ENCODE measurements around the gene TOM1L2. TPM values are rescaled to one million over a fixed set of nuclear protein-coding genes. Genes with fewer than 3 reads are reported as not detected.

Gene TOM1L2
- total RNA-seq, 1 experiment from 2014 or later: 24.1 TPM

GRCh38 chr17:17934214-17934613 is 38.0 kb downstream of the TOM1L2 start (continued):
- TF ChIP-seq CEBPB (IDR thresholded peaks at IDR 0.05; ENCODE audit: low read depth): no peak

DNA sequence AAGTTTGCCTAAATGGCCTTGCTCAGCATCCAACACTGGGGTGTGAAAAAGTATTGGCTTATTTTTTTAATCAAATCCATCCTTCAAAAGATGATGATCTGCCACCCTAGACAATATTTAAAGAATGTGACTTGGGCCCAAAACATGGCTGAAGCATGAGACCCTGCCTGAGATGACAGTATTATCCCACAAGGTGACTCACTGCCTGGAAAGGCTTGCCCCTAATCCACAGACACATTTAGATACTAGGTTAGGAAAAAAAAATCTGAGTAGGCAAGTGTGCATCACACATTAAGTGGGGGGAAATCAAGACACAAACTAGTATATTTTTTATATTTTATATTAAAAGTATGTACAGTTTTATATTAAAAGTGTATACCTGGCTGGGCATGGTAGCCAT is 38.4 kb downstream of the TOM1L2 start:
- H3K27ac ChIP-seq (ENCODE audit: low read depth, low read length): no peak overlapping the region
- CTCF ChIA-PET: interaction anchor here (1.1 kb wide), 1 partner anchor 15 kb away, joined by 3 read pairs; no protein-coding TSS in a partner anchor
- no peak overlapping the region for H2AFZ ChIP-seq (ENCODE audit: low read depth, low read length, poor library complexity, severe bottlenecking)

More for the DNA sequence above, 38.4 kb downstream of the TOM1L2 start:
- BruUV-seq (replicated peaks): no TSS peak
- POLR2A ChIA-PET: no interaction called here
- no peaks in the 10 kb centered on the region; the same call in 1 of the 2 replicates for H3K79me2 ChIP-seq (ENCODE audit: insufficient read depth, low read length)
- no peaks in the 10 kb centered on the region for H3K36me3 ChIP-seq (ENCODE audit: control insufficient read depth in 1 of 2, insufficient read depth in 2 of 2, low read length in 2 of 2)
- no peak overlapping the region for H3K9ac ChIP-seq (ENCODE audit: low read length)
- ATAC-seq (no peak), DNase-seq (ENCODE audit: low read depth, low spot score) (no peak)
- H3K9me2 ChIP-seq (ENCODE audit: insufficient read depth): no peaks in the 10 kb centered on the region
- H4K20me1 ChIP-seq (ENCODE audit: insufficient read depth): no peaks in the 10 kb centered on the region
- peaks cover 28 to 45% of the 10 kb centered on the region in 2 experiments for H3K4me1 ChIP-seq (ENCODE audit: control insufficient read depth in 1 of 2, insufficient read depth in 2 of 2, low read length in 2 of 2)
- intact Hi-C loops (cut with micrococcal nuclease): no loop called here
- RAD21 ChIA-PET (ENCODE audit: low non-redundant PET in 1 of 2, low total read pairs in 2 of 2, uncharacterized antibody in 2 of 2, unreplicated experiment in 2 of 2): no interaction called here
- no peaks in the 10 kb centered on the region for H3K27me3 ChIP-seq (ENCODE audit: insufficient read depth, low read length)
- no peaks in the 10 kb centered on the region for H3K9me3 ChIP-seq (ENCODE audit: control insufficient read depth in 1 of 2, insufficient read depth in 1 of 2, low read depth in 1 of 2, low read length in 2 of 2)
- TF ChIP-seq CEBPB (IDR thresholded peaks at IDR 0.05; ENCODE audit: low read depth) (no peak), ZFX (IDR thresholded peaks at IDR 0.05) (no peak), REST (IDR thresholded peaks at IDR 0.05; ENCODE audit: low read depth) (no peak), POLR2A (IDR thresholded peaks at IDR 0.05; ENCODE audit: borderline replicate concordance, extremely low read depth, insufficient read depth, insufficient read length) (no peak), FOSL1 (IDR thresholded peaks at IDR 0.05; ENCODE audit: low read depth) (no peak), SRF (IDR thresholded peaks at IDR 0.05; ENCODE audit: low read depth) (no peak), EZH2phosphoT487 (IDR thresholded peaks at IDR 0.05; ENCODE audit: borderline replicate concordance) (no peak), ZNF274 (IDR thresholded peaks at IDR 0.05; ENCODE audit: low read depth, low read length) (no peak), JUND (IDR thresholded peaks at IDR 0.05) (no peak), CTCF (IDR thresholded peaks at IDR 0.05 in 2 of 3, conservative IDR thresholded peaks at IDR 0.05 in 1 of 3; ENCODE audit: borderline replicate concordance in 1 of 3, insufficient read depth in 1 of 3, low read depth in 2 of 3, low read length in 2 of 3) (no peak), EGR1 (IDR thresholded peaks at IDR 0.05; ENCODE audit: low read depth) (no peak), MAX (IDR thresholded peaks at IDR 0.05) (no peak), TCF7L2 (IDR thresholded peaks at IDR 0.05; ENCODE audit: borderline replicate concordance, extremely low read depth, insufficient read depth, insufficient read length) (no peak), SP1 (IDR thresholded peaks at IDR 0.05; ENCODE audit: low read depth) (no peak)
- no peak overlapping the region for H3K4me3 ChIP-seq (replicated peaks in 1 of 2; ENCODE audit: low read depth in 1 of 2, low read length in 2 of 2)
- no peak overlapping the region for H3K4me2 ChIP-seq (ENCODE audit: low read length)
